Stimulated activated naive CD8-positive, alpha-beta T cell treated with anti-CD3 and anti-CD28 coated beads, Interleukin-15, amount 100 ng/mL, for 72 hours (primary cell): ENCODE measurements around the gene ZNF827.
A peak's percentile ranks its signal among the peaks of the same experiment; 100 is the strongest.

Source experiments
- ATAC-seq: fragments of 150-1000 bp; cut with Tn5 transposase; 2 replicates; pipeline ENCODE4 v1.10.0; 2021; ENCODE audit warnings: mild to moderate bottlenecking, moderate library complexity
- DNase-seq, 2 donors: peaks; one replicate each; pipeline ENCODE4 v3.0.0; 2021 to 2022
- H3K27ac Mint-ChIP-seq, 2 donors: one replicate each; pipeline ENCODE4 v1.8.0; 2022; ENCODE audit warnings: mild to moderate bottlenecking in 2 of 2, mixed read lengths in 2 of 2, moderate library complexity in 2 of 2
- H3K27me3 Mint-ChIP-seq: one replicate; pipeline ENCODE4 v1.8.0; 2022; ENCODE audit warnings: mixed read lengths
- H3K4me1 Mint-ChIP-seq: one replicate; pipeline ENCODE4 v1.8.0; 2022; ENCODE audit warnings: mild to moderate bottlenecking, mixed read lengths
- H3K4me3 Mint-ChIP-seq, 2 donors: one replicate each; pipeline ENCODE4 v1.8.0; 2022; ENCODE audit warnings: mild to moderate bottlenecking in 2 of 2, mixed read lengths in 2 of 2, moderate library complexity in 1 of 2
- H3K9me3 Mint-ChIP-seq, 2 donors: one replicate each; pipeline ENCODE4 v1.8.0; 2022; ENCODE audit warnings: mixed read lengths in 2 of 2

Gene ZNF827

DNA sequence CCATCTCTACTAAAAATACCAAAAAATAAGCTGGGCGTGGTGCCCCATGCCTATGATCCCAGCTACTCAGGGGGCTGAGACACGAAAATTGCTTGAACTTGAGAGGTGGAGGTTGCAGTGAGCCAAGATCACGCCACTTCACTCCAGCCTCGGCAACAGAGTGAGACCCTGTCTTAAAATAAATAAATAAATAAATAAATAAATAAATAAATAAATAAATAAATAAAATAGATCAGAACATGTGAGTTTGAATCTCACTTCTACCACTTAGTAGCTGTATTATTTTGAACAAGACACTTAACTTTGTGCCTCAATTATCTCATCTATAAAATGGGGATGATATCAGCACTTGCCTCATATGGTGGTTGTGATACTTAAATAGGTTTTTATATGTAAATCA lies 168.5 kb downstream of the ZNF827 start:
- Mint-ChIP-seq H3K4me1 (peaks cover 38% of the 10 kb centered on the region), H3K27ac (no peak overlapping the region), H3K27me3 (no peaks in the 10 kb centered on the region), H3K9me3 (peaks cover 0 to 13% of the 10 kb centered on the region in 2 donors), H3K4me3 (no peak overlapping the region)
- ATAC-seq (no peak), DNase-seq (no peak)

DNA sequence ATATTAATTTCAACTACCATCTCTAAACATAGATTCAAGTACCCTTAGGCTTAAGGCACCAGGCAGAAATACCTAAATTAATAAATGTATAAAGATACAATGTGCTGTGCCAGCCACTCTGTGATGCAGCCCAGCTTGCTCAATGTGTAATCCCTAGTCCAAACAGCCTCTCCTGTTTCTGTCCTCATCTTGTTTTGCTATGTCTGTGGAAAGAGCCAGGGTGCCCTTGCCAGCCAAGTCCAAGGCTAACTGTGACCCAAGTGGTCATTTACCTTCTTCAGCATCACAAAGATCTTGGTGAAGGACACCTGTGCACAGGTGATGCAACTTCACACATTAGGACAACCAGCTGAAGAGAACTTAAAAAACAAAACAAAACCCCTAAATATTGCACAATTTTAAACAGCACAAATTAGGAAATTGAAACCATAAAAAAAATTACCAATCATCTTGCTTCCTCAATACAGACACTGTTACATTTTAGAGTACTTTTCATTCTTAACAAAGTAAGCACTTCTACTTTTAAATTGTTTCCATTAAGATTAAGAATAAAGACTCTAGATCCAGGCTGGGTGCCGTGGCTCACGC lies 169.1 kb downstream of the ZNF827 start:
- H3K27ac Mint-ChIP-seq = no peak overlapping the region
- H3K4me1 Mint-ChIP-seq = peaks cover 38% of the 10 kb centered on the region
- H3K27me3 Mint-ChIP-seq = no peaks in the 10 kb centered on the region
- no peak for ATAC-seq
- DNase-seq = no peak
- no peak overlapping the region for H3K4me3 Mint-ChIP-seq
- peaks cover 0 to 13% of the 10 kb centered on the region in 2 donors for H3K9me3 Mint-ChIP-seq

DNA sequence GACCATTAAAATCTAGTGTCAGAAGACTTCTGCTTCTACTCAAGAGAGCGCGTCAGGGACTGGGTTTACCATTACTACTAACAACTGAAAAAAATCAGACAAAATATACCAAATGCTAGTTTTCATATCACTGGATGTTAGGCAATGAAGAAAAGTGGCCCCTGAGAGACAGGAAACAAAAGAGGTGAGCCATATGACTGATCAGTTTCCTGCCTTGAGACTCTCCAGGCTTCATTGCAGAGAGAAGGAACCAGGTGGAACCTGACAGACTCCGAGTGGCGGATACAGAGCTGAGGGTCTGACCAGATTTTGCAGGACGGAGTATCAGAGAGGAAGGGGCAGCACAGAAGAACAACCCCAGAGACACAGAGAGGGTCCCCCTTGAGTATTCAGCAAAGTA lies 172.3 kb downstream of the ZNF827 start:
- DNase-seq = no peak
- Mint-ChIP-seq H3K4me1 (peaks cover 21% of the 10 kb centered on the region), H3K9me3 (peaks cover 0 to 13% of the 10 kb centered on the region in 2 donors), H3K4me3 (peak overlapping the region in 1 of 2 donors; percentile 11), H3K27me3 (no peaks in the 10 kb centered on the region), H3K27ac (peak overlapping the region in 1 of 2 donors; percentile 91)
- peak; percentile 52 for ATAC-seq

DNA sequence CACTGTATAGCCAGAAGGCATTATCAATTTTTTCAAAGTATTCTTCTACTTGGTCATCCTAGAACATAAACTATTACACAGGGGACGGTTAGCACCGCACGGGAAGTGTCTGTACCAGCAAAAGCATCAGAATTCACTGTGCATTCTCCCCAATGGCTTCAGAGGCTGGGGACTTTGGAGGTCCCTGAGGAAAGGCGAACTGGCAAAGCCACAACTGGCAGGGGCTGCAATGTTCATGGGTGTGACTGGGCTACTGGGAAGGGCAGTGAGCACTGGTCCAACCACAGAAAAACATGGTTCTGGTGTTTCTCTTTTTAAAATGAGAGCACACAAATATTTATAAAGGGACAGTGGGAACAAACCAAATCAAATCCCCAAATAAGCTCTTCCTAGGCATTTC lies 175.2 kb downstream of the ZNF827 start:
- H3K4me3 Mint-ChIP-seq = no peak overlapping the region
- ATAC-seq (no peak), DNase-seq (no peak)
- H3K9me3 Mint-ChIP-seq = peaks cover 8 to 17% of the 10 kb centered on the region in 2 donors
- no peaks in the 10 kb centered on the region for H3K27me3 Mint-ChIP-seq
- peak overlapping the region; percentile 4 to 47 for H3K27ac Mint-ChIP-seq
- peaks cover 43% of the 10 kb centered on the region for H3K4me1 Mint-ChIP-seq

DNA sequence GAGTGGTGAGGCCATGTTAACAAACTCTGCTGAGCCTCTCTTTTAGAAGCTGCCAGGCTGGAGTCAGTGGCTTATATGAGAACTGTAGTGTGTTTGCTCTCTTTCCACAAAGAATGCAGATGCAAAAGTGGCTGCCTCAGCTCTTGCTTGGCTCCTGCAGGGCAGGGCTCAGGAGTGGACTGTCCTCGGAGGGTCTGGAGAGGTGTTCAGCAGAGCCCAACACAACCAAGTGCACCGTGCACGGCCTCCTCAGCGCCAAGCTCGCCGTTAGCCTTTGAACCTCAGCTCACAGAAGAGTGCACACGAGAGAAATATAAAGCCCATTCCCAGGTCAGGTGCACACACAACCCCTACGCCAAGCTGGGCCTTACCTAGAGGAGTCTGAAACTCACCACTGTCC lies 175.9 kb downstream of the ZNF827 start:
- H3K27me3 Mint-ChIP-seq = no peaks in the 10 kb centered on the region
- no peak for DNase-seq
- no peak for ATAC-seq
- peaks cover 44% of the 10 kb centered on the region for H3K4me1 Mint-ChIP-seq
- H3K9me3 Mint-ChIP-seq = peaks cover 8 to 17% of the 10 kb centered on the region in 2 donors
- no peak overlapping the region for H3K27ac Mint-ChIP-seq
- no peak overlapping the region for H3K4me3 Mint-ChIP-seq

DNA sequence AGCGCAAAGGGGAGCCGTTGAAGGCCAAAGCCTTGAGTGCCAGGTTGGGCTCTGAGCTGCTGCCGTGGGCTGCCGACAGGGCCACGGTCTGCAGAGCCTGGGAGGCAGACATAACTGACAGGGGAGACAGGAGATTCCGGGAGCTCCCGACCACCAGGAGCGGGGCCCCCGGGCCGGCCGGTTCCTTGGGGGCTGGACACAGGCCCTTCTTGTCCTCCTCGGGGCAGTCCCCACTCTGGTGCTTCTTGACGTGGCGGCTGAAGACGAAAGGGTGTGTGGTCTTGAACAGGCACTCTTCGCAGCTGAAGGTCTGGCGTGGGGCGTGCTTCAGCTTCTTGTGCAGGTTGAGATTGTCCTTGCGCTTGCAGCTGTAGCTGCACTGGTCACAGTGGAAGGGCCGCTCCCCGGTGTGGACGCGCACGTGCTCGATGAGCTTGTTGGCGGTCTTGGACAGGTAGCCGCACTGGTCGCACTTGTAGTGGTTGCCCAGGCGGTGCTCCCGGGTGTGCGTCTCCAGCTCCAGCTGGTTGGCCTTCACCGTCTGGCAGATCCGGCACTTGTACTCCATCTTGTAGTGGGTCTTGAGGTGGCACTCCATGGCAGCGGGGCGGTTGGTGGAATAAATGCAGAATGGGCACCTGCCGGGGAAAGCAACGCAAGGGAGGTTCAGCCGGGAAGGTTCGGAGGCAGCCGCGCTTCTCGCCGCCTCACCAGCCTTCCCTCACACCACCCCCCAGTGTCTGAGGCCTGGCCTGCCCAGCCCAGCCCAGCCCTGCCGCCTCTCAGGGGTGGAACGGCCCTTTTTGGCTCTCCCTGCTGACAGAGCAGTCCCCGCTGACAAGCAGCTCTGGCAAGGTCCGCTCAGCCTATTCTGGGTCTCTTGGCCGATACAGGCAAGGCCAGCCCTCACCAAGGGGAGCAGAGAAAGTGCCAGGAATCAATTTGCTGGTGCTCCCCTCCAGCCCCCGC lies 177.4 kb downstream of the ZNF827 start:
- Mint-ChIP-seq H3K9me3 (peaks cover 5 to 8% of the 10 kb centered on the region in 2 donors), H3K4me3 (no peak overlapping the region), H3K4me1 (peaks cover 43% of the 10 kb centered on the region), H3K27me3 (no peaks in the 10 kb centered on the region), H3K27ac (no peak overlapping the region)
- no peak for DNase-seq
- peak; percentile 18 for ATAC-seq

DNA sequence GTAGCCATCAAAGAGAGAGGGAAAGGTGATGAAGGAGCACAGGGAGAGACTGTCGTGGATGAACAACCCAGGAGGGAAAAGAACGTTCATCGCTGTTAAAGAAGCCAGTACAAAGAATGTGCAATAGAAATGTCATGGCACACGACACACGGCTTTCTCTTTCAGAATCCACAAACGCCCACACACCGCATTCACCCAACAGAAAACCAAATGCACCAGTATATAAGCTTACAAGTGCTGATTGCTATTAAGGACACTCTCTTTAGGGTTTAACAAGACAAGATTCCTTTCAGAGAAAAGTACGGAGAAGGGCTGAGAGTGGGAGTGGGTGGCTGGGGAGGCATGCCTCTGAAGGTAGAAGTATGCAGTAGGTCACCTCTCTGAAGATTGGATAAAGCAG lies 178.4 kb downstream of the ZNF827 start:
- Mint-ChIP-seq H3K4me3 (no peak overlapping the region), H3K4me1 (peaks cover 47% of the 10 kb centered on the region), H3K9me3 (peaks cover 4 to 8% of the 10 kb centered on the region in 2 donors), H3K27ac (peak overlapping the region in 1 of 2 donors; percentile 16), H3K27me3 (no peaks in the 10 kb centered on the region)
- ATAC-seq (no peak), DNase-seq (no peak)

DNA sequence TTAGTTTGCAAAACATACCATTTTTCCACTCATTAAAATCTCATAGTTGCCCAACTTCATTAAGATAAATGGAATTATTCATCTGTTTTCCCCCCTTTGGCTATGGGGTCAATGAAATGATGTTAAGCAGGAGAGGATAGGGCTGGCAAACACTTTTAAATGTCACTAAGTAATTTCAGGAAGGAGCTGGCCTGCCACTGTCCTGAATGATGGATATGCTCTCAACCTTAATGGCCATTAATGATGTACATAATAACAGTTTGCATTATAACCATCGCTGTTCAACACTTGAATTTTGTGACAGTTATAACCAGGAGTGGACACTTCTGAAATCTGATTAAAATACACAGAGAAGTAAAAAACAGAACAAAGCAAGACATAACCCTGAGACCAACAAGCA lies 181.4 kb downstream of the ZNF827 start:
- Mint-ChIP-seq H3K4me3 (no peak overlapping the region), H3K27me3 (peaks cover under 1% of the 10 kb centered on the region), H3K4me1 (peaks cover 47% of the 10 kb centered on the region), H3K27ac (no peak overlapping the region), H3K9me3 (peaks cover 4 to 8% of the 10 kb centered on the region in 2 donors)
- ATAC-seq (no peak), DNase-seq (no peak)

DNA sequence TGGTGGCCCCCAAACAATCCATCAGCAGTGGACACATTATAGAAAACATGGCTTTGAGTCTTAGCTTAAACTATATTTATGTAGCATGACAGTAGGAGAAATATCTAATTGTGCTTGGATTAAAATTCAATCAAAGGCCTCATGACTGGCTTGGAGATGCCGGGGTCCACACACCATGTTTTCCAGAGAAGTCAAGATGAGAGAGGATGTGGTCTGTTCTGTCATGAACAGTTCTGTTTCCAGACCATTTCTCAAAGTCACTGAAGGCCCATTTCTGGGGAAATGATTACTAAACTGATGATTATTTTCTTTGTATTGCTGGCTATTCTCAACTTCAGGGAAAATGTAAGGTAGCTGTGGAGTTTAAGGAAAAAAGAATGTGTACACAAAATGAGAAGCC lies 182.4 kb downstream of the ZNF827 start:
- Mint-ChIP-seq H3K27me3 (peaks cover 10% of the 10 kb centered on the region), H3K27ac (peak overlapping the region in 1 of 2 donors; percentile 67), H3K4me1 (peaks cover 45% of the 10 kb centered on the region), H3K9me3 (peaks cover 4 to 17% of the 10 kb centered on the region in 2 donors), H3K4me3 (peak overlapping the region; percentile 26 to 58)
- ATAC-seq (peak; percentile 59), DNase-seq (no peak)

DNA sequence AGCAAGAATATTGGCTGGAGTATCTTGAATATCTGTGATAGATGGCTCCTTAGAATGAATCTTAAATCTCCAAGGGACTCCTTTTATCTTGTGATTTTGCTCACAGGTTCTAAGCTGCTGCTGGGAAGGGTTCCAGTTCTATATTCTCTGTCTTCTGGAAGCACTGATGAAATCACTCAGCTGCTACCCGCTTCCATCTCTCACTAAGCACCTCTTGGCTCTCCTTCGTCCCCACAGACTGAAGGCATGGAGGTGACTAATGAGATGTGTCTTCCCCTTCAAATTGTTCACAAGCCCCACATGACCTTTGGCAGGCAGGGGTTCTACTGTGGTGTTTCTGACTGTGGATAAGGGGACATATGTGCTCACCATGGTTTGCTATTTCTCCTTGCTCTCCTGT lies 182.8 kb downstream of the ZNF827 start:
- ATAC-seq (peak; percentile 54), DNase-seq (no peak)
- Mint-ChIP-seq H3K4me1 (peaks cover 41% of the 10 kb centered on the region), H3K4me3 (no peak overlapping the region), H3K27ac (peak overlapping the region in 1 of 2 donors; percentile 69), H3K27me3 (peaks cover 14% of the 10 kb centered on the region), H3K9me3 (peaks cover 4 to 19% of the 10 kb centered on the region in 2 donors)

DNA sequence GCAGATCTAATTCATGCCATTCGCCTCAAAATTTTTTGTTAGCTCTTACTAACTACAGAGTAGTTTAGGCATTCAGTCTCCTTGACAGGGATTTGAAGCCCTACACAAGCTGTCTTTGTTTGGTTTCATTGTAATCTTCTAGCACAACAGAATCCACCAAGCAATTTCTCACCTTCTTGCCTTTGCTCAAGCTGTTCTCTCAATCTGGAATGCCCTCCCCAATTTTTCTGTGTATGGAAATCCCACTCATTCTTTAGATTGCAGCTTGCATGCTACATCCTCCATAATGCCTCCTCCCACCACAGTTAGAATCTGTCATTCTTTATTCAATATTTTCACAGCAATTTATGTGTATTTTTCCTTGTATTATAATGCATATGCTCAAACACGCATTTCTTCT lies 195.0 kb downstream of the ZNF827 start:
- ATAC-seq (no peak), DNase-seq (no peak)
- no peaks in the 10 kb centered on the region for H3K4me1 Mint-ChIP-seq
- H3K27me3 Mint-ChIP-seq = peaks cover 62% of the 10 kb centered on the region
- no peak overlapping the region for H3K27ac Mint-ChIP-seq
- H3K9me3 Mint-ChIP-seq = peaks cover 7 to 14% of the 10 kb centered on the region in 2 donors
- H3K4me3 Mint-ChIP-seq = no peak overlapping the region

DNA sequence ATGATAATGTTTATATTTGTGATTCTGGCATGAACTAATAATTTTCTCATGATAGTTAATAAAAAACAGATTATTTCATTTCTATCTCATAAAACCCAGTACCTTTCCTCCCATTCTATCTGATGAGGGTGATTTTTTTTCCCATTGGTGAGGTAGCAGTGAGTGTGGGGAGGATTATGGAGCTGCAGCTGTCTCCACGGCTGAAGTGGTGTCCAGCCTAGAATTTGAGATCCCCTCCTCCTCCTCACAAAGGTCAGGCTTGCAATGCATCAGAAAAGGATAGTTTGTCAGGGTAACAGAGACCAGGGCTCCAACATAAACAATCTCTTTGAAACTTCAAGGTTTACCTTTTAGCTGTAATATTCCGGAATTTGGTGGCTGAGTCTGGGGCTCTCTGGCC lies 197.8 kb downstream of the ZNF827 start:
- Mint-ChIP-seq H3K4me1 (no peaks in the 10 kb centered on the region), H3K27me3 (peaks cover 39% of the 10 kb centered on the region), H3K9me3 (peaks cover 0 to 6% of the 10 kb centered on the region in 2 donors), H3K27ac (no peak overlapping the region), H3K4me3 (no peak overlapping the region)
- ATAC-seq (no peak), DNase-seq (no peak)

DNA sequence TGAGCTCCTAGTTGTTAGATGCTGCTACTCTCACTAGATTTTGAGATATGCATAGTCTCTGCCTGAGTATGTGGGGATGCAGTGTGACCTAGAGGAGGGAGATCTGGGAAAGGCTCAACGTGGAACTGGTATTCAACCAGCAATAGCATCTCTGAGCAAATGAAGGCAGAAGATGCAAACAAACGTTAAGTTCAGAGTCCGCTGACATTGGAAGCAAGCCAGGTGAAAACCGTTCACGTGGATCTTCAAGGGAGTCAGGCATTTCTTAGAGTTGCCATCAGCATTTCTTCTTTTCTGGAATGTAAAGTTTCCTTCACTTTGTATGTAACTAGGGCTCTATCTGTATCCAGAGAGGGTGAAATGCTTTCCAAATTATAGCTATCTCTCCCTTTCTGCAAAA lies 198.8 kb downstream of the ZNF827 start:
- Mint-ChIP-seq H3K9me3 (no peaks in the 10 kb centered on the region), H3K27me3 (peaks cover 37% of the 10 kb centered on the region), H3K4me3 (no peak overlapping the region), H3K4me1 (no peaks in the 10 kb centered on the region), H3K27ac (no peak overlapping the region)
- no peak for DNase-seq
- no peak for ATAC-seq

DNA sequence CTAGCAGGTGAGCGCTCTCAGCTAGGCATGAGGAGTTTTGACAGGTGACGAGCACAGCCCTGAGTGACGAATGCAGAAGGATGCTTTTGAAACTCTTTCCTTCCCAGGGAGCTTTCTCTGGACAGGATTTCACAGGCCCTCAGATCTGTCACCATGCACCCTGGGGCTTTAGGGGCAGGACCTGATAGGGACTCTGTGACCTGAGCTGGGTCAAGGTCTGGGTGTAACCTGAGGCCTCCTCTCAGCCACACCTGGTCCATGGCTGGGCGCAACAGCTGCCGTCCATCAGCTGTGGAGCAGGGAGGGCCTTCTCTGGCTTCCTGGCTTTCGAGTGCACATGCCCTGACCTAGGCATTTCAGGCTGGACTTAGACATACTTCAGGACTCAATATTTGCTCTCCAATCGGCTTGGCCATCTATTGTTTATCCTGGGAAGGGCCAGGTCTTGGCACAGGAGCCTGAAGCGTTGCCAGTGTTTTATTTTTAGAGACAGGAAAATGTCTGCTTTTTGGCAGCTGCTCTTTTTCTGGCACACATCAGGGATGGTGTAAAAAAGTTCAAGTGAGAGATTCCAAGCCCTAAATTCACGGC lies 202.3 kb downstream of the ZNF827 start:
- no peak for DNase-seq
- Mint-ChIP-seq H3K9me3 (no peaks in the 10 kb centered on the region), H3K4me3 (no peak overlapping the region), H3K4me1 (peaks cover 18% of the 10 kb centered on the region), H3K27ac (no peak overlapping the region), H3K27me3 (peaks cover 22% of the 10 kb centered on the region)
- ATAC-seq = no peak

DNA sequence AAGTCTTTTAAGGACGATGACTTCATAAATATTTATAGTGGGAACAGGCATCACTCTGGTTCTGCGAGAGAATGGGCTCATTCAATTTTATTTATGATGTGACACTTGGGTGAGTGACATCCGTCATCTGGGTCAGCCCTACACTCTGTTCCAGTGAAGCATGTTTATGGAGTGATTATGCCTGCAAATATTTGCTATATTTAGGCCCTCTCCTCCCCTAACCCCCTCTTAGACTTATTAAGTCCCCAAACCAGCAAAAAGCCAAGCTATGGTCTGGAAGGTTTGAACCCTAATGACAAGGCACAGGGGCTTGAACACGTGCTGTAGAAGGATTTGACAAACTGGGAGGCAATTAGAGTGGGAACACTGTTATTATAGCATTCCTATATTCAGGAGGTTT lies 202.8 kb downstream of the ZNF827 start:
- DNase-seq = no peak
- no peaks in the 10 kb centered on the region for H3K9me3 Mint-ChIP-seq
- H3K27me3 Mint-ChIP-seq = peaks cover 22% of the 10 kb centered on the region
- H3K4me3 Mint-ChIP-seq = no peak overlapping the region
- no peak for ATAC-seq
- H3K4me1 Mint-ChIP-seq = peaks cover 23% of the 10 kb centered on the region
- H3K27ac Mint-ChIP-seq = no peak overlapping the region

DNA sequence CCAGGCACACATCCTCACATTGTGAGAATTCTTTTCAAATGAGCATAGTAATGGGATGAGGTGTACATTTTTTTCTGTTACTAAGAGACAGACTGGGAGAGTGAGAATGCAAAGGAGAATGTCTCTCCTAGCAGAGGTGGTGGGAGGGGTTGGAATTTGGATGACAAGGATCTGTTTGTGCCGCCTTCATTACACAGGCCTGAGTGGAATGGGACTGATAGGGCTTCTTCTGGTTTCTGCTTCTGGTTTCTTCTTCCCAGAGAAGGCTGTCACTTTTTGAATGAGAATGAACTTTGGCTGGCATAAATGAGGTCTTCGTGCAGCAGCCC lies 203.3 kb downstream of the ZNF827 start:
- no peaks in the 10 kb centered on the region for H3K9me3 Mint-ChIP-seq
- no peak for DNase-seq
- no peak overlapping the region for H3K4me3 Mint-ChIP-seq
- H3K27ac Mint-ChIP-seq = no peak overlapping the region
- H3K4me1 Mint-ChIP-seq = peaks cover 24% of the 10 kb centered on the region
- ATAC-seq = no peak
- H3K27me3 Mint-ChIP-seq = peaks cover 21% of the 10 kb centered on the region
